HG02852 (cell line): Measurements from ENCODE around the gene MYMX.

Source experiments
- ATAC-seq: cut with Tn5 transposase; IDR thresholded peaks from one replicate; pipeline ENCODE4 v1.9.1; 2021; ENCODE audit warnings: mild to moderate bottlenecking, moderate library complexity; ENCODE audit not compliant: unreplicated experiment

Gene MYMX

GRCh38 chr6:44262467-44263353 lies 46.0 kb downstream of the MYMX start:
- ATAC-seq: no peak

- no peak for ATAC-seq
These were observed 46.8 kb downstream of the MYMX start for GRCh38 chr6:44263354-44264100.

GRCh38 chr6:44264154-44265006 lies 47.7 kb downstream of the MYMX start:
- peak; percentile 20 for ATAC-seq

GRCh38 chr6:44265007-44265721 lies 48.4 kb downstream of the MYMX start, which contains the start of gene NFKBIE:
Gene NFKBIE (minus strand): TSS chr6:44265551. CDS start chr6:44265346, 205 bp downstream.
- ATAC-seq: peak; percentile 35

GRCh38 chr6:44265722-44266233 lies 49.1 kb downstream of the MYMX start:
- ATAC-seq: no peak

- no peak for ATAC-seq
These were observed 49.6 kb downstream of the MYMX start for GRCh38 chr6:44266347-44266746.

GRCh38 chr6:44267252-44267651 lies 50.5 kb downstream of the MYMX start:
- ATAC-seq: no peak
